NCI-H82 treated with DMSO at 0.1 percent for 48 hours (cell line): ENCODE results near the gene FBXO3.

Experiments used
- DNase-seq: peaks from one replicate; lab custom pipeline; 2025; ENCODE audit not compliant: unreplicated experiment; lab: John Stamatoyannopoulos, UW

FBXO3 gene

GRCh38 chr11:33703788-33704187, 70.5 kb downstream of the FBXO3 start:
- no peak for DNase-seq

GRCh38 chr11:33703234-33703633, 71.1 kb downstream of the FBXO3 start:
- no peak for DNase-seq

GRCh38 chr11:33701302-33702230, 72.8 kb downstream of the FBXO3 start:
- no peak for DNase-seq

GRCh38 chr11:33700502-33701271, 73.6 kb downstream of the FBXO3 start, which contains the start of gene C11orf91:
TSS of gene C11orf91 (minus strand) at chr11:33700826. CDS start at chr11:33700740, 86 bp downstream.
- peak; percentile 82 for DNase-seq

GRCh38 chr11:33700063-33700501, 74.2 kb downstream of the FBXO3 start:
- no peak for DNase-seq

- peak; percentile 7 for DNase-seq
Observed at GRCh38 chr11:33699515-33700062, 74.7 kb downstream of the FBXO3 start.

- DNase-seq = no peak
Observed at GRCh38 chr11:33698921-33699320, 75.4 kb downstream of the FBXO3 start.

- DNase-seq = no peak
Observed at GRCh38 chr11:33697997-33698396, 76.3 kb downstream of the FBXO3 start.

- DNase-seq = no peak
Observed at GRCh38 chr11:33696931-33697638, 77.2 kb downstream of the FBXO3 start.

- no peak for DNase-seq
Observed at GRCh38 chr11:33696411-33696810, 77.9 kb downstream of the FBXO3 start.

- DNase-seq = no peak
Observed at GRCh38 chr11:33695051-33695566, 79.2 kb downstream of the FBXO3 start.

- no peak for DNase-seq
Observed at GRCh38 chr11:33694346-33695050, 79.8 kb downstream of the FBXO3 start.

GRCh38 chr11:33692541-33692940, 81.8 kb downstream of the FBXO3 start:
- no peak for DNase-seq

- no peak for DNase-seq
Observed at GRCh38 chr11:33692013-33692504, 82.3 kb downstream of the FBXO3 start.

GRCh38 chr11:33691066-33691864, 83.1 kb downstream of the FBXO3 start:
- DNase-seq = no peak
